ENCODE measurements around the gene GPR42.

- no peak for TF ChIP-seq SREBF2 (IDR thresholded peaks at IDR 0.05; ENCODE audit: low read length)
- TF ChIP-seq E2F4 (IDR thresholded peaks at IDR 0.05; ENCODE audit: low read depth, low read length), result no peak
- no peak for TF ChIP-seq POLR2AphosphoS5 (IDR thresholded peaks at IDR 0.05; ENCODE audit: low read length)
- no peak for TF ChIP-seq CHD1 (IDR thresholded peaks at IDR 0.05; ENCODE audit: low read depth, low read length)
- no peak for TF ChIP-seq CHD2 (IDR thresholded peaks at IDR 0.05; ENCODE audit: borderline replicate concordance, low read depth, low read length)
Measured at GRCh38 chr19:35392742-35393715, 22.2 kb downstream of the GPR42 start.

Measured in GM12878 (cell line).